Measurements from ENCODE around the gene POU2F2. TPM values are rescaled to one million over a fixed set of nuclear protein-coding genes. Genes with fewer than 3 reads are reported as not detected.

The POU2F2 gene
- total and polyA plus RNA-seq, 9 of the 15 experiments (the other 6 are each of a cell fraction or from before 2014, with no cell fraction given): 0.03 to 0.68 (median 0.14) TPM

GRCh38 chr19:42068361-42068755 lies 63.9 kb downstream of the POU2F2 start:
- in situ Hi-C loops (cut with MboI): no loop called here
- FAIRE-seq (no peak), ATAC-seq (no peak), DNase-seq (ENCODE audit: extremely low read depth in 1 of 4, low spot score in 3 of 4) (no peak)
- 13% methylated on average over 8 of the region's 8 CpGs for WGBS (ENCODE audit: insufficient coverage, low coverage, missing lambda C conversion rate)
- ChIA-PET CTCF (ENCODE audit: low intra/inter-chr PET ratio) (interaction anchor here (0.6 kb wide), 2 partner anchors 109 to 307 kb away, joined by 3 read pairs; no protein-coding TSS in a partner anchor), POLR2A (no interaction called here)
- Histone ChIP-seq H3K9me1 (ENCODE audit: control insufficient read depth, insufficient read depth, low read length) (no peaks in the 10 kb centered on the region), H4K20me1 (replicated peaks; ENCODE audit: control insufficient read depth, insufficient read depth, low read length) (no peaks in the 10 kb centered on the region), H3K36me3 (ENCODE audit: control insufficient read depth, insufficient read depth, low read length) (no peaks in the 10 kb centered on the region), H3K27me3 (ENCODE audit: control insufficient read depth in 2 of 2, insufficient read depth in 2 of 2, low read length in 2 of 2) (peaks cover 12 to 36% of the 10 kb centered on the region in 2 experiments; a peak in 4 of 5 replicates), H3K9ac (ENCODE audit: insufficient read depth in 1 of 2, low read depth in 2 of 2, low read length in 2 of 2) (no peak overlapping the region), H3K4me1 (replicated peaks in 1 of 2; ENCODE audit: control insufficient read depth in 2 of 2, insufficient read depth in 2 of 2, low read length in 2 of 2) (peaks cover 0 to 29% of the 10 kb centered on the region in 2 experiments; a peak in 3 of 5 replicates), H2AFZ (ENCODE audit: low read depth, low read length) (no peak overlapping the region), H3K27ac (ENCODE audit: extremely low read depth, low read depth, low read length) (no peak overlapping the region), H3K9me3 (replicated peaks; ENCODE audit: control insufficient read depth, insufficient read depth, low read depth, low read length) (no peaks in the 10 kb centered on the region), H3K4me3 (no peak overlapping the region), H3K79me2 (ENCODE audit: control insufficient read depth, insufficient read depth, low read length) (no peaks in the 10 kb centered on the region), H3K4me2 (ENCODE audit: insufficient read depth, low read length) (no peak overlapping the region)
- TF ChIP-seq ZNF41 (CRISPR knock-in tag; conservative IDR thresholded peaks at IDR 0.05) (no peak), MAFG (tag; conservative IDR thresholded peaks at IDR 0.05) (no peak), FOXP1 (CRISPR knock-in tag; IDR thresholded peaks at IDR 0.05) (no peak), ZBTB43 (CRISPR knock-in tag; IDR thresholded peaks at IDR 0.05) (no peak), FIP1L1 (IDR thresholded peaks at IDR 0.05; ENCODE audit: low read depth, low read length, poor library complexity, severe bottlenecking) (no peak), ETS2 (tag; IDR thresholded peaks at IDR 0.05; ENCODE audit: borderline replicate concordance, poor library complexity, severe bottlenecking) (no peak), ZNF699 (CRISPR knock-in tag; IDR thresholded peaks at IDR 0.05; ENCODE audit: insufficient replicate concordance) (no peak), STAT5A (IDR thresholded peaks at IDR 0.05; ENCODE audit: borderline replicate concordance, low read length) (no peak), CBFB (CRISPR knock-in tag; IDR thresholded peaks at IDR 0.05) (no peak), SFPQ (IDR thresholded peaks at IDR 0.05; ENCODE audit: low read depth, low read length) (no peak), HMGXB4 (CRISPR knock-in tag; IDR thresholded peaks at IDR 0.05) (no peak), E2F3 (CRISPR knock-in tag; IDR thresholded peaks at IDR 0.05) (no peak), ZZZ3 (IDR thresholded peaks at IDR 0.05) (no peak), JUND (IDR thresholded peaks at IDR 0.05; ENCODE audit: borderline replicate concordance, low read depth, low read length) (no peak), JUND (tag; IDR thresholded peaks at IDR 0.05; ENCODE audit: borderline replicate concordance, low read depth, low read length) (no peak)
- intact Hi-C loops (cut with micrococcal nuclease): no loop called here
- no TSS peak for BruUV-seq (replicated peaks)

Data from K562 (cell line).